Spleen (tissue), 7 donors: Measurements from ENCODE around the gene AKR1B1.

Experiments used
- CTCF ChIP-seq, 11 experiments: fragments of 200-600 bp in 7 of 11; fragments of 450-650 bp in 4 of 11; sonication (generic) in 4 of 11; IDR thresholded peaks in 8 of 11; conservative IDR thresholded peaks in 3 of 11; 1 replicate in 7 of 11; 2 replicates in 4 of 11; pipeline versions ENCODE4 v1.4.0 to v1.8.0; 2016 to 2021; ENCODE audit warnings: antibody characterized with exemption in 11 of 11, inconsistent platforms in 4 of 11, mild to moderate bottlenecking in 1 of 11
- POLR2A ChIP-seq, 3 donors: fragments of 450-650 bp; IDR thresholded peaks; one replicate each; pipeline ENCODE4 v1.5.1; 2017; ENCODE audit warnings: antibody characterized with exemption in 3 of 3, mild to moderate bottlenecking in 1 of 3
- donor health status: DM: no; HTN: no; CAD: no; lungs with moderate emphysema.
- donor health status: DM: no; HTN: no; CAD: no.
- donor health status: DM: no; HTN: no; CAD: no.

GRCh38 chr7:134468054-134468453, 9.2 kb upstream of the AKR1B1 start:
- TF ChIP-seq CTCF (IDR thresholded peaks at IDR 0.05 in 8 of 11, conservative IDR thresholded peaks at IDR 0.05 in 3 of 11) (no peak), POLR2A (IDR thresholded peaks at IDR 0.05) (no peak)
